Fibroblast of the conjunctiva (primary cell): ENCODE measurements around the gene OTOA.
"Not testable (repeated sequence)": the region's sequence is repeated elsewhere in the genome, so short reads cannot be mapped to it uniquely, and the experiment has no call there.

Experiments used
- DNase-seq: peaks from one replicate; pipeline ENCODE4 v3.0.0-alpha.2; 2010; ENCODE audit warnings: low read depth

OTOA gene

DNA sequence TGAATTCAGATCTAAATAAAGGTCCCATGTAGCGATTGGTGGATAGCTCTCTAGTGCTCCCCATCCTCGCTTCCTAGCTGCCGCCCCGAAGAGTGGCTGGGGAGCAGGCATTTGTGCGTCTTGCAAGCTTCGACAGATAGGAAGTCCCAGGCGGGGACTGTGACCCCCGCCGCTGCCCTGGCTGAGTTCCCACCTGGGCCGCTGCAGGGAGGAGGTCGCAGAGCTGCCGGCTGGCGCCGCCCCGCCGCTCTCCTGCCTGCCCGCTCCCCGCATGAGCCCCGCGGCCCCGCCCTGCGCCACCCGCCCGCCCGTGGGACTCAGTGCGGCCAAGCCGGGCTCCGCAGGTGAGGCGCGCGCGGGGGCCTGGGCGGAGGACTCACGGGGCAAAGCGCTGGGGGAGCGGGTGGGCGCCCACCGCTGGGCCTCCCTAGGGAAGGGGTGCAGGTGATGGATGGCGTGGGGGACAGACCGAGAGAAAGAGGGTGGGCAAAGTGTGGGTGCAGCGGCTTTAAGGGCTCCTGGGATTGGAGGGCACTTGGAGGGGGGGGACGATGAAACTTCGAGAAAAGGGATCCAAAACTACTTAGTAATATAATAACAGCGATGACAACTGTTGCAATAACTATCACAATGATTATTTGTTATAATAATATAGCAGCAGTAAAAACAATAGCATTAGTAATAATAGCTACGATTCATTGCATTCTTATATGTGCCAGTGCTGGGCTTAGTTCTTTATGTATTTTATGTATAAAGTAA is at the start of gene OTOA:
Gene OTOA (plus strand): TSS at position 80 of the 759 bp plus-strand sequence. CDS start 14,547 bp downstream, outside the sequence.
- DNase-seq, result no peak

DNA sequence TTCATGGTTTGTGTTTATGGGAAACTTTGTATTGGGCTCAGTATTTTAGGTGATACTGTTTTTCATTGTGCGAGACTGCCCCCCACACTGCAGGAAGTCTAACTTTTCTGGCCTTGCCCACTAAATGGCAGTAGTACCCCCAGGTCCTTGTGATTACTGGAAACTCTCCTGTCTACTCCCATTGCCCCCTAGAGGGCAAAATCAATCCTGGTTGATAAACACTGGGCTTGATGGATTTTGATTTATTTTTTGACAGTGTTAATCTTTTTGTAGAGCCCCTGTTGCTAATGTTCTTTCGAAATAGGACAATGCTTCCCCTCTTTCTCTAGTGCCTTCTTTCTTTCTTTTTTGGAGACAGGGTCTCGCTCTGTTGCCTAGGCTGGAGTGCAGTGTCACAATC is 48.9 kb upstream of the OTOA start:
- no peak for DNase-seq

DNA sequence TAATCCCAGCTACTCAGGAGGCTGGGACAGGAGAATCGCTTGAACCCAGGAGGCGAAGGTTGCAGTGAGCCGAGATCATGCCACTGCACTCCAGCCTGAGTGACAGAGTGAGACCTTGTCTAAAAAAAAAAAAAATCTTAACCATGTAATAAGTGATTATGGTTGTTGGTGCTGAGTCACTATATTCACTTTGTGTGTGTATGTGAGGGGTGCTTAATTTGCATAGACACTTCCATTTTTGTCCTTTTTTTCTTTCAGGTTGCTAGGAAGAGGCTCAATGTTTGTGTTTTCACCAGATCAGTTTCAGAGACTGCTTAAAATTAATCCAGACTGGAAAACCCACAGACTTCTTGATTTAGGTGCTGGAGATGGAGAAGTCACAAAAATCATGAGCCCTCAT is 46.2 kb upstream of the OTOA start:
- DNase-seq, result no peak

DNA sequence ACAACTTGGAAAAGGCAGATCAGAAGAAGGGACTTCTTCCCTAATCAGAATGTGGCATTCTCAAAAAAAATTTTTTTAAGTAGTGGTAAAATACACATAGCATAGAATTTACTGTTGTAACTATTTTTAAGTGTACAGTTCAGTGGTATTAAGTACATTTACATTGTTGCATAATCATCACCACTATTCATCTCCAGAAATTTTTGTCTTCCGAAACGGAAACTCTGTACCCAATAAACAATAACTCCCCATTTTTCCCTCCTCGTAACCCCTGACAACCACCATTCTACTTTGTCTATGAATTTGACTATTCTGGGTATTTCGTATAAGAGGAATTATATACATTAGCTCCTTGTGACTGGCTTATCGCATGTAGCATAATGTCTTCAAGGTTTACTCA is 45.5 kb upstream of the OTOA start:
- no peak for DNase-seq

DNA sequence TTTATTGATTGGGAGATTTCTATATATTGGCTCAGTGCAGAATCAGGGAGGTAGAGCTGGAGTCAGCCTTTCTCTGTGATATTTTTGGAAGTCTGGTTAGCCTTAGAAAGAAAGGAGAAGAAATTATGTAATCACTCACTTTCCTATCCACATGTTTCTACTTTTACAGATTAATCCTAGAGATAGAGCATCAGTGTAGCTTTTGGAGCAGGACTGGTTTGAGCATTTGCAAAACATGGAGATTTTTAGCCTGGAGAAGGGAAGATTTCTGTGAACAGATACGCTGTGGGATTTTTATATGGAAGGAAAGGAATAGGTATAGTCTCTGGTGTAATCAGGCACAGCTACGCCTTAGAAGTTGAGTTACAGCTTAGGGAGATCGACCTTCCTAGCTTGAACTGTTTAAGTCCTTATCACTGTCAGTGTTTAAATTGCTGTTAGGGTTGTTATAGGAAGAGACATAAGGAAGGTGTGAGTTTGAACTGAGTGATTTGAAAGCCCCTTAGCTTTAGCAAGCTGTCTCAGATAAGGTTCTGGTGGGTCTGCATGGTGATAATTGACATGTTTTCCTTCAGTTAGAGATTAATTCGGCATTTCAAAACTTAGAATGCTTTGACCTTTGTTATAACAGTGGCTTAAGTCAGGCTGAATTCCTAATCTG is 43.9 kb upstream of the OTOA start:
- no peak for DNase-seq

GRCh38 chr16:21620592-21620991 is 43.2 kb upstream of the OTOA start:
- DNase-seq, result no peak

GRCh38 chr16:21622545-21622944 is 41.2 kb upstream of the OTOA start:
- no peak for DNase-seq

- DNase-seq, result no peak
Observed at GRCh38 chr16:21625026-21625425, 38.7 kb upstream of the OTOA start.

DNA sequence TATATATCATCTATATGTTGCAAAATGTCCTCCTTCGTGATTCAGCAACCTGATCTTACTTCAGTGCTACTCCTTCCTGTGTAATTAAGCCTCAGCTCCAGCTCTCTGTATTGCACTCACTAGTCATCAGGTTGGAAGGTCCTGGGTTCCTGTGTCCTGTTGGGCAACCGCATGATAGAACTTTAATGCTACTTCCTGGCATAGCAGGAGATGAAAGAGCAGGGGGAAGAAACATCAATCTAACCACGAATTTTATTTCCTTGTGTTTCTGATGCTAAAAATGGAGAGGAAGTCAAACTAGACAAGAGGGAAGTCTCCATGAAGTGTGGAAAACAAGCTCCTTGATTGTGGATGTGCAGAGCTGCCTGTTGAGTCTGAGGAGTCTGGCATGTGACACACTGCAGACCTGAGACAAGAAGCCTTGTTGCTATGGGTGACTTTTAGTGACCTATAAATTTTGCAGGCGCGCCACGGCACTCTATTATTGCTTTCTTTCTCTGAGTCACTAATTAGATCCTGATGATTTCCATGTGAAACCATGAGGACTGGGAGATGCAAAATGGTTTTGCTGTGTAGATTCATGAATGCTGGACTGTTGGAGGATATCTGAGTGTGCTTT is 37.0 kb upstream of the OTOA start:
- DNase-seq, result peak; percentile 82

DNA sequence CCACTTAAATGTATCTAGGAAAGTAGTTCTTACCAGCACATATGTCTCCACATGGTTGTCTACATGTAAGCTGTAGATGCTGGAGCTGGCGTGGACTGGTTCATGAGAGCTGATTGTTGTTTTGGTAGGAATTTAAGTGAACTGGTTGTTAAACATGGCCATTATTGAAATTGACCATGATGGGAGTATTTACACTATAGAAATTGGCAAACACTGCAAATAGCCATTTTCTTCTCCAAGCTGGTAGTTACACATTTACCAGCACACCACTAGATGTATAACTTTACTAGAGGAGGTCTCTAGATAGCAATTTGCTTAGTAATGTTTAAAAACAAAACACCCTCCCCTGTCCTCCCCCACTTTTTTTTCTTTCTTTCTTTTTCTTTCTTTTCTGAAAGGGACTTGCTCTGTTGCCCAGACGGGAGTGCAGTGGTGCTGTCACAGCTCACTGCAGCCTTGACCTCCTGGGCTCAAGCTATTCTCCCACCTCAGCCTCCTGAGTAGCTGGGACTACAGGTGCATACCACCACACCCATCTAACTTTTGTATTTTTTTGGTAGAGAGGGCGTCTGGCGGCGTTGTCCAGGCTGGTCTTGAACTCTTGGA is 35.5 kb upstream of the OTOA start:
- DNase-seq, result no peak

DNA sequence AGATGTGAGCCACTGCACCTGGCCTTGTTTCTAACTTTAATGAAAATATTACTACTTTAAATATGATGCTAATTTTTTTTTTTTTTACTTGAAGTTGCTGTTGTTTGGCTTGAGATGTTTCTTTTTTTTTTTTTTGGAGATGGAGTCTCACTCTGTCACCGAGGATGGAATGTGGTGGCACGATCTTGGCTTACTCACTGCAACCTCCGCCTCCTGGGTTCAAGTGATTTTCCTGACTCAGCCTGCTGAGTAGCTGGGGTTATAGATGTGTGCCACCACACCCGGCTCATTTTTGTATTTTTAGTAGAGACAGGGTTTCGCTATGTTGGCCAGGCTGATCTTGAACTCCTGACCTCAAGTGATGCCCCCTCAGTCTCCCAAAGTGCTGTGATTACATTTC is 35.0 kb upstream of the OTOA start:
- DNase-seq, result no peak

DNA sequence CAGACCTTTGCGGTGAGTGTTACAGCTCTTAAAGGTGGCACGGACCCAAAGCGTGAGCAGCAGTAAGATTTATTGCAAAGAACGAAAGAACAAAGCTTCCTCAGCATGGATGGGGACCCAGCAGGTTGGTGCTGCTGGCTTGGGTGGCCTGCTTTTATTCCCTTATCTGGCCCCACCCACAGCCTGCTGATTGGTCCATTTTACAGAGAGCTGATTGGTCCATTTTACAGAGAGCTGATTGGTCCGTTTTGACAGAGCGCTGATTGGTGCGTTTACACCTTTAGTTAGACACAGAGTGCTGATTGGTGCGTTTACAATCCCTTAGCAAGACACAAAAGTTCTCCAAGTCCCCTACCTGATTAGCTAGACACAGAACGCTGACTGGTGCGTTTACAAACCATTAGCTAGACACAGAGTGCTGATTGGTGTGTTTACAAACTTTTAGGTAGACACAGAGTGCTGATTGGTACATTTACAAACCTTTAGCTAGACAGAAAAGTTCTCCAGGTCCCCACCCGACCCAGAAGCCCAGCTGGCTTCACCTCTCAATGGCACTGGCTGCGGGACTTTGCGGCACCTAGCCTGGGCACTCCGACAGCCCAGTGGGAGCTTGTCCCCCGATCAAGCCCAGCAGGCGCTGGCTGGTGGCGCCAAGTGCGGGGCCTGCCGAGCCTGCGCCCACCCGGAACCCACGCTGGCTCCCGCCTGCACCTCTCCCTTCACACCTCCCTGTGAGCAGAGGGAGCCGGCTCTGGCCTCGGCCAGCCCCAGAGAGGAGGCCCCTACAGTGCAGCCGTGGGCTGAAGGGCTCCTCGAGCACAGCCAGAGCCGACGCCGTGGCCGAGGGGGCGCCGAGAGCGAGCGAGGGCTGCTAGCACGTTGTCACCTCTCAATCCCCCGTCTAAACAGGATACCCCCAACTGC is 33.9 kb upstream of the OTOA start:
- DNase-seq, result not testable (repeated sequence)

- not testable (repeated sequence) for DNase-seq
Observed at GRCh38 chr16:21630866-21631265, 32.9 kb upstream of the OTOA start.

DNA sequence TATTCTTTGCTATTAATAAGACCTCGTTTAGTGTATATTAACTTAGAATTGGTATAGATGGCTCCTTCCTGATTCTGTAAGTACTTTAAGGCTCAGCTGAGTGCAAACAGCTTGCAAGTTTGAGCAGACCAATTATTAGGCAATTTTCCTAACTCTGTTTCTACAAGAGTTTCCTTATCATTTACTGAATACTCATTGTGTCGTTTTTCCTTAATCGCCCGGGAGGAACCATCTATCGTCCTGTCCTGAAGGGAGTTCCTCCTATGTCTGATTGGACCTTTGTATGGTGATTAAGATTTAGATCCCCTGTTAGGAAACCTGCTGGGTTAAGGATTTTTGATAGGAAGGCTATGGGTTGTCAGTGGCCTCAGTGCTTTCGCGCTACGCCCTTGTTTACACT is 32.4 kb upstream of the OTOA start:
- not testable (repeated sequence) for DNase-seq

GRCh38 chr16:21631951-21632575 is 31.7 kb upstream of the OTOA start:
- DNase-seq, result not testable (repeated sequence)

GRCh38 chr16:21634216-21634615 is 29.6 kb upstream of the OTOA start:
- DNase-seq, result no peak

- DNase-seq, result not testable (repeated sequence)
Observed at GRCh38 chr16:21635694-21636093, 28.1 kb upstream of the OTOA start.

DNA sequence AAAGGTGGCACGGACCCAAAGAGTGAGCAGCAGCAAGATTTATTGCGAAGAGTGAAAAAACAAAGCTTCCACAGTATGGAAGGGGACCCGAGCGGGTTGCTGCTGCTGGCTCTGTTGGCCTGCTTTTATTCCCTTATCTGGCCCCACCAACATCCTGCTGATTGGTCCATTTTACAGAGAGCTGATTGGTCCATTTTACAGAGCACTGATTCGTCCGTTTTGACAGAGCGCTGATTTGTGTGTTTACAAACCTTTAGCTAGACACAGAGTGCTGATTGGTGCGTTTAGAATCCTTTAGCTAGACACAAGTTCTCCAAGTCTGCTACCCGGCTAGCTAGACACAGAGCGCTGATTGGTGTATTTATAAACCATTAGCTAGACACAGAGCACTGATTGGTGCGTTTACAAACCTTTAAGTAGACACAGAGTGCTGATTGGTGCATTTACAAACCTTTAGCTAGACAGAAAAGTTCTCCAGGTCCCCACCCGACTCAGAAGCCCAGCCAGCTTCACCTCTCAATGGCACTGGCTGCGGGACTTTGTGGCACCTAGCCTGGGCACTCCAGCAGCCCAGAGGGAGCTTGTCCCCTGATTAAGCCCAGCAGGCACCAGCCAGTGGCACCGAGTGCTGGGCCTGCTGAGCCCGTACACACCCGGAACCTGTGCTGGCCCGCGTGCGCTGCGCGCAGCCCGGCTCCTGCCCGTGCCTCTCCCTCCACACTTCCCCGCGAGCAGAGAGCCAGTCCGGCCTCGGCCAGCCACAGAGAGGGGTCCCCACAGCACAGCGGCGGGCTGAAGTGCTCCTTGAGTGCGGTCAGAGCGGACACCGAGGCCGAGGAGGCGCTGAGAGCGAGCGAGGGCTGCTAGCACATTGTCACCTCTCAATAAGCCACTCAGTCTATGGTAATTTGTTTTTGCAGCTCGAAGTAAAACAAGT is 26.5 kb upstream of the OTOA start:
- DNase-seq, result no peak

DNA sequence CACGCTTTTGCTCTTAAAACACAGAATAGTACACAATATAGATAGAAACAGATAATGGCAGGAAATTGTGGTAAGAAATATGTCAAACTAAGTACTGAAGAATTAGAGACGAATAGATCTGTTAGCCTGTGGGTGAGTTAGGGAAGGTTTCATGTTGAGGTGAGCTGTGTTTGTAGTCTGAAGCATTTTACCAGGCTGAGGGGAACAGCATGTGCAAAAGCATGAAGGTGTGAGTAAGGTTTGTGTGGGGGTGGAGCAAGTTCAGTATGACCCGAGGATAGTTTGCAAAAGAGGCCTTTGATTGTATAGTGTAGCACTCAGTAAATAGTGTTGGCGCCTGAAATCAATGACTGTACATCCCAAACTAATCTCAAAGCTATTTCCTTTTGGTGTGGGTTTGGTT is 25.2 kb upstream of the OTOA start:
- no peak for DNase-seq

GRCh38 chr16:21639493-21639892 is 24.3 kb upstream of the OTOA start:
- no peak for DNase-seq
